Activated CD4-positive, alpha-beta T cell treated with anti-CD3 and anti-CD28 coated beads for 36 hours (primary cell): ENCODE results near the gene ATXN1. TPM values are rescaled to one million over a fixed set of nuclear protein-coding genes. Genes with fewer than 3 reads are reported as not detected.
"Not testable (repeated sequence)": the region's sequence is repeated elsewhere in the genome, so short reads cannot be mapped to it uniquely, and the experiment has no call there.

ENCODE experiments used
- ATAC-seq: fragments of 200-7000 bp; cut with Tn5 transposase; one replicate; pipeline ENCODE4 v1.10.0; 2021; ENCODE audit warnings: mild to moderate bottlenecking, moderate library complexity
- CTCF ChIA-PET: fragments of 350-600 bp; sonication (Branson Sonifier 250); formaldehyde crosslinking; loops from one replicate; lab custom pipeline; 2021; ENCODE audit warnings: antibody characterized with exemption; lab: Charles Lee
- POLR2A ChIA-PET: fragments of 350-600 bp; sonication (Branson Sonifier 250); formaldehyde crosslinking; loops from one replicate; lab custom pipeline; 2021; ENCODE audit warnings: antibody characterized with exemption, inconsistent platforms; lab: Charles Lee
- DNase-seq: peaks from one replicate; pipeline ENCODE4 v3.0.0-alpha.2; 2020
- H3K27ac Mint-ChIP-seq: one replicate; pipeline ENCODE4 v1.8.0; 2021; ENCODE audit warnings: mixed read lengths
- H3K27me3 Mint-ChIP-seq: one replicate; pipeline ENCODE4 v1.8.0; 2021; ENCODE audit warnings: mixed read lengths
- H3K36me3 Mint-ChIP-seq: one replicate; pipeline ENCODE4 v1.8.0; 2021; ENCODE audit warnings: low read depth, mixed read lengths
- H3K4me1 Mint-ChIP-seq: one replicate; pipeline ENCODE4 v1.8.0; 2021; ENCODE audit warnings: mixed read lengths
- H3K4me3 Mint-ChIP-seq: one replicate; pipeline ENCODE4 v1.8.0; 2021; ENCODE audit warnings: mild to moderate bottlenecking, moderate library complexity, mixed read lengths
- H3K9me3 Mint-ChIP-seq: one replicate; pipeline ENCODE4 v1.8.0; 2021; ENCODE audit warnings: low read depth, mixed read lengths
- intact Hi-C, 2 experiments: fragments of 100-400 bp; cut with DNase I in 1 of 2; cut with micrococcal nuclease in 1 of 2; formaldehyde crosslinking; loops; one replicate each; pipeline versions ENCODE4 v1.14.2 to v1.15.1; 2022 to 2024; cut with DNase I, micrococcal nuclease
- total RNA-seq, 2 experiments: library from RNA; stranded (reverse); gene quantifications; one replicate each; pipeline ENCODE4 v1.2.3, GENCODE V29; 2021

Gene ATXN1
- total RNA-seq, 2 experiments from 2014 or later, result 19.8 to 22.8 TPM

DNA sequence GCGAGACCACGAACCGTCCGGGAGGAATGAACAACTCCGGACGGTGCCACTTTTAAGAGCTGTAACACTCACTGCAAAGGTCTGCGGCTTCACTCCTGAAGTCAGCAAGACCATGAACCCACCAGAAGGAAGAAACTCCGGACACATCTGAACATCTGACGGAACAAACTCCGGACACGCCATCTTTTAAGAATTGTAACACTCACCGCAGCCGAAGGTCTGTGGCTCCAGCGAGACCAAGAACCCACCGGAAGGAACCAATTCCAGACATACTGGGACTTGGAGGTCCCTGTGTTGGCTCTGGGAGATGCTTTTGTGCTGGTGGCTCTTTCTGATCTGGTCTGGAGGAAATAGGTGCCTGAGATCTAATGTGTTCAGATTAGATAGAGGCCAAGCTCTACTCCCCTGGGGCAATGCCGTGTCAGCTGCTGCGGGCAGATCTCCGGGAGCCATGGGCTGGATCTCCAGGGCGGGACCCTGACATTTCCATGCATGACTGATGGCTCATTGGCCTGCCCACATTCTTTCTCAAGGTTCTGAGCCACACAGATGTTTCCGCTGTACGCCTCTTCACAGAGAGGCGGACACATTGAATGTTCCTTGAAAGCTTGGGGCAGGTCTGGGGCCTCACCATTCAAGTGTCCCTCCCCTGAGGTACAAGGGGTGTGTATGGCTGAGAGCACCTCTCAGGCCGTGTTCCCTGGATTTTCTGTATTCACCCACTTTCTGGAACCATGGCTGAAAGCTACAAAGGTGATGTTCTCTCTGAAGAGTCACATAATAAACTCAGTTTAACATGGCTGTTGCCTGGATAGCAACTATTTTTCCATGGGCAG, 493.6 kb downstream of the ATXN1 start:
- H3K27me3 Mint-ChIP-seq, result no peaks in the 10 kb centered on the region
- no peaks in the 10 kb centered on the region for H3K9me3 Mint-ChIP-seq
- H3K27ac Mint-ChIP-seq, result no peak overlapping the region
- H3K36me3 Mint-ChIP-seq, result no peaks in the 10 kb centered on the region
- intact Hi-C loops, result no loop called here
- no peak overlapping the region for H3K4me3 Mint-ChIP-seq
- no peak for DNase-seq
- ATAC-seq, result no peak
- H3K4me1 Mint-ChIP-seq, result no peaks in the 10 kb centered on the region
- CTCF ChIA-PET, result no interaction called here
- POLR2A ChIA-PET, result interaction anchor here (0.6 kb wide), 1 partner anchor 11 kb away, joined by 3 read pairs; no protein-coding TSS in a partner anchor

DNA sequence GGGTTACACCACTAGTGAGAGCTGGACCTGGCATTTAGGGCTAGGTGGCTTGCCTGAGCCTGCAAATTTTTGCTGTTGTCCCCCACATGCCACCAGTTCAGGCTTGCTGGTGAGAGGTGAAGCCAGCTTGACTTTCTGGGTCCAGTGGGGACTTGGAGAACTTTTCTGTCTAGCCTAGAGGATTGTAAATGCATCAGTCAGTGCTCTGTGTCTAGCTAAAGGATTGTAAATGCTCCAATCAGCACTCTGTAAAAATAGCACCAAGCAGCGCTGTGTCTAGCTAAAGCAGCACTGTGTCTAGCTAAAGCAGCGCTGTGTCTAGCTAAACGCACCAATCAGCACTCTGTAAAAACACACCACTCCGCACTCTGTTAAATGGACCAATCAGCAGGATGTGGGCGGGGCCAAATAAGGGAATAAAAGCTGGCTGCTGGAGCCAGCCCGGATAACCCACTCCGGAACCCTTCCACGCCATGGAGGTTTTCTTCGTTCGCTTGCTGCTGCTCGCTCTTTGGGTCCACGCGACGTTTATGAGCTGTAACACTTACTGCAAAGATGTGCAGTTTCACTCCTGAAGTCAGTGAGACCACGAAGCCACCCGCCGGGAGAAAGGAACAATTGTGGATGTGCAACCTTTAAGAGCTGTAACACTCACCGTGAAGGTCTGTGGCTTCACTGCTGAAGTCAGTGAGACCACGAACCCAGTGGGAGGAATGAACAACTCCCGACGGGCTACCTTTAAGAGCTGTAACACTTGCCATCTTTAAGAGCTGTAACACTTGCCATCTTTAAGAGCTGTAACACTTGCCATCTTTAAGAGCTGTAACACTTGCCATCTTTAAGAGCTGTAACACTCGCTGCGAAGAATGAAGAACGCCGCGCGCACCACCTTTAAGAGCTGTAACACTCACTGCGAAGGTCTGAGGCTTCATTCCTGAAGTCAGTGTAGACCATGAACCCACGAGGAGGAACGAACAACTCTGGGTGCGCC, 495.6 kb downstream of the ATXN1 start:
- ATAC-seq (no peak), DNase-seq (no peak)
- no peaks in the 10 kb centered on the region for H3K27me3 Mint-ChIP-seq
- no peaks in the 10 kb centered on the region for H3K36me3 Mint-ChIP-seq
- no peak overlapping the region for H3K4me3 Mint-ChIP-seq
- no peaks in the 10 kb centered on the region for H3K9me3 Mint-ChIP-seq
- intact Hi-C loops, result no loop called here
- ChIA-PET POLR2A (interaction anchor here (0.7 kb wide), 1 partner anchor 374 kb away, joined by 5 read pairs; no protein-coding TSS in a partner anchor), CTCF (no interaction called here)
- H3K27ac Mint-ChIP-seq, result no peak overlapping the region
- H3K4me1 Mint-ChIP-seq, result no peaks in the 10 kb centered on the region

- CTCF ChIA-PET, result no interaction called here
- POLR2A ChIA-PET, result interaction anchor here (0.7 kb wide), 1 partner anchor 374 kb away, joined by 5 read pairs; no protein-coding TSS in a partner anchor
- H3K36me3 Mint-ChIP-seq, result no peaks in the 10 kb centered on the region
- intact Hi-C loops, result no loop called here
- H3K27ac Mint-ChIP-seq, result no peak overlapping the region
- DNase-seq (no peak), ATAC-seq (no peak)
- no peaks in the 10 kb centered on the region for H3K9me3 Mint-ChIP-seq
- no peaks in the 10 kb centered on the region for H3K27me3 Mint-ChIP-seq
- H3K4me3 Mint-ChIP-seq, result no peak overlapping the region
- no peaks in the 10 kb centered on the region for H3K4me1 Mint-ChIP-seq
Measured at GRCh38 chr6:16264785-16265184, 496.5 kb downstream of the ATXN1 start.

GRCh38 chr6:16263464-16264099, 497.7 kb downstream of the ATXN1 start:
- H3K4me1 Mint-ChIP-seq, H3K27me3 Mint-ChIP-seq, H3K27ac Mint-ChIP-seq, POLR2A ChIA-PET, intact Hi-C loops, CTCF ChIA-PET, H3K9me3 Mint-ChIP-seq, ATAC-seq, H3K4me3 Mint-ChIP-seq, H3K36me3 Mint-ChIP-seq, DNase-seq: not testable (repeated sequence)

GRCh38 chr6:16262773-16263172, 498.5 kb downstream of the ATXN1 start:
- POLR2A ChIA-PET, DNase-seq, H3K9me3 Mint-ChIP-seq, ATAC-seq, H3K27me3 Mint-ChIP-seq, H3K27ac Mint-ChIP-seq, intact Hi-C loops, H3K36me3 Mint-ChIP-seq, H3K4me1 Mint-ChIP-seq, H3K4me3 Mint-ChIP-seq, CTCF ChIA-PET: not testable (repeated sequence)

GRCh38 chr6:16260602-16261001, 500.7 kb downstream of the ATXN1 start:
- ATAC-seq, intact Hi-C loops, H3K4me3 Mint-ChIP-seq, H3K36me3 Mint-ChIP-seq, H3K9me3 Mint-ChIP-seq, DNase-seq, POLR2A ChIA-PET, CTCF ChIA-PET, H3K27me3 Mint-ChIP-seq, H3K27ac Mint-ChIP-seq, H3K4me1 Mint-ChIP-seq: not testable (repeated sequence)

GRCh38 chr6:16259604-16260003, 501.7 kb downstream of the ATXN1 start:
- intact Hi-C loops, DNase-seq, H3K27me3 Mint-ChIP-seq, H3K9me3 Mint-ChIP-seq, H3K4me1 Mint-ChIP-seq, H3K27ac Mint-ChIP-seq, ATAC-seq, H3K4me3 Mint-ChIP-seq, POLR2A ChIA-PET, H3K36me3 Mint-ChIP-seq: not testable (repeated sequence)
- CTCF ChIA-PET, result interaction anchor here (1.1 kb wide), 1 partner anchor 12 kb away, joined by 3 read pairs; no protein-coding TSS in a partner anchor

GRCh38 chr6:16258709-16259075, 502.6 kb downstream of the ATXN1 start:
- ChIA-PET CTCF (interaction anchor here (1.1 kb wide), 1 partner anchor 11 kb away, joined by 3 read pairs; no protein-coding TSS in a partner anchor), POLR2A (no interaction called here)
- no peak for ATAC-seq

GRCh38 chr6:16257999-16258708, 503.1 kb downstream of the ATXN1 start:
- Mint-ChIP-seq H3K36me3 (no peaks in the 10 kb centered on the region), H3K4me3 (no peak overlapping the region), H3K27ac (no peak overlapping the region), H3K4me1 (peaks cover 5% of the 10 kb centered on the region), H3K9me3 (no peaks in the 10 kb centered on the region), H3K27me3 (no peaks in the 10 kb centered on the region)
- DNase-seq (peak; percentile 37), ATAC-seq (peak; percentile 81)
- POLR2A ChIA-PET, result no interaction called here
- CTCF ChIA-PET, result interaction anchor here (0.7 to 1.2 kb wide), 4 partner anchors 10 to 74 kb away, joined by 3 to 4 read pairs (median 3); no protein-coding TSS in a partner anchor
- intact Hi-C loops, result no loop called here

More at GRCh38 chr6:16258709-16259075, 502.6 kb downstream of the ATXN1 start:
- H3K36me3 Mint-ChIP-seq, result no peaks in the 10 kb centered on the region
- no peaks in the 10 kb centered on the region for H3K9me3 Mint-ChIP-seq
- no peak for DNase-seq
- no peak overlapping the region for H3K4me3 Mint-ChIP-seq
- no peaks in the 10 kb centered on the region for H3K27me3 Mint-ChIP-seq
- no peak overlapping the region for H3K27ac Mint-ChIP-seq
- peaks cover 5% of the 10 kb centered on the region for H3K4me1 Mint-ChIP-seq
- intact Hi-C loops, result no loop called here

DNA sequence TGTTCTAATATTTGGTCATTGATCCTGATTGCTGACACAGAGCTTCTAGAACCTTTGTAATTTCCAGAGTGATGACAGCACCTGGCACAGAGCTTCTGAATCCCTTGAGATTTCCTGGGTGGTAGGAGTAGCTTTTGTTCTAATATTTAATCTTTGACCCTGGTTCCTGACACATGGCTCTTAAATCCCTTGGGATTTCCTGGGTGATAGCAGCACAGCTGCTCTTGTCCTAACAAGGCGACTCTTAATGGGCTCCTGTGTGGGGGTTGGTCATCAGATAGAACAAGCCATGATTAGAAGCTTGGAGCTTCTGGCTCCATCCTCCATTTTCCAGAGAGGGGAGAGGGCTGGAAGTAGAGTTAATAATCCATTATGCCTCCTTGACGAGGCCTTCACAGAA, 504.5 kb downstream of the ATXN1 start:
- Mint-ChIP-seq H3K9me3 (no peaks in the 10 kb centered on the region), H3K27ac (no peak overlapping the region), H3K4me3 (no peak overlapping the region), H3K27me3 (no peaks in the 10 kb centered on the region), H3K4me1 (peaks cover 5% of the 10 kb centered on the region), H3K36me3 (no peaks in the 10 kb centered on the region)
- CTCF ChIA-PET, result interaction anchor here (0.6 to 0.8 kb wide), 2 partner anchors 12 to 296 kb away, joined by 3 to 5 read pairs; no protein-coding TSS in a partner anchor
- POLR2A ChIA-PET, result interaction anchor here (0.6 to 0.7 kb wide), 2 partner anchors 11 to 22 kb away, joined by 3 read pairs; no protein-coding TSS in a partner anchor
- ATAC-seq (no peak), DNase-seq (no peak)
- intact Hi-C loops, result no loop called here
